Liver (tissue), 9 donors: ENCODE data around the gene THOC1. TPM values are rescaled to one million over a fixed set of nuclear protein-coding genes. Genes with fewer than 3 reads are reported as not detected.

ENCODE experiments used
- DNase-seq: peaks from one replicate; pipeline ENCODE4 v3.0.0-alpha.2; 2017; ENCODE audit warnings: low spot score
- H3K27ac ChIP-seq, 2 donors: one replicate each; pipeline ENCODE4 v1.7.0; 2013; ENCODE audit warnings: inconsistent platforms in 2 of 2, low read length in 2 of 2, control low read depth in 1 of 2, low read depth in 1 of 2, mild to moderate bottlenecking in 1 of 2
- H3K27me3 ChIP-seq, 4 donors: one replicate each; pipeline versions ENCODE4 v1.6.1 to v1.7.0; 2013; ENCODE audit warnings: low read length in 3 of 4, inconsistent platforms in 1 of 4, mild to moderate bottlenecking in 1 of 4, moderate library complexity in 1 of 4; ENCODE audit not compliant: control insufficient read depth in 4 of 4, insufficient read depth in 4 of 4
- H3K36me3 ChIP-seq, 4 donors: one replicate each; pipeline versions ENCODE4 v1.6.1 to v1.7.0; 2013; ENCODE audit warnings: low read length in 3 of 4, mild to moderate bottlenecking in 3 of 4, low read depth in 1 of 4, moderate library complexity in 1 of 4; ENCODE audit not compliant: control insufficient read depth in 4 of 4, insufficient read depth in 3 of 4
- H3K4me1 ChIP-seq, 4 donors: one replicate each; pipeline versions ENCODE4 v1.6.1 to v1.7.0; 2013; ENCODE audit warnings: low read length in 3 of 4, mild to moderate bottlenecking in 3 of 4, moderate library complexity in 1 of 4; ENCODE audit not compliant: control insufficient read depth in 4 of 4, insufficient read depth in 4 of 4
- H3K4me3 ChIP-seq, 3 donors: one replicate each; pipeline versions ENCODE4 v1.6.1 to v1.7.0; 2013; ENCODE audit warnings: low read length in 3 of 3, control low read depth in 1 of 3, low read depth in 1 of 3, mild to moderate bottlenecking in 1 of 3
- H3K9ac ChIP-seq, 2 donors: one replicate each; pipeline ENCODE4 v1.7.0; 2013; ENCODE audit warnings: low read length in 2 of 2, mild to moderate bottlenecking in 2 of 2, moderate library complexity in 2 of 2, control low read depth in 1 of 2, low read depth in 1 of 2
- H3K9me3 ChIP-seq, 4 donors: one replicate each; pipeline versions ENCODE4 v1.6.1 to v1.7.0; 2013; ENCODE audit warnings: low read length in 3 of 4; ENCODE audit not compliant: control insufficient read depth in 4 of 4
- FOXA1 ChIP-seq: IDR thresholded peaks from 2 replicates; pipeline ENCODE4 v1.6.1; 2016; ENCODE audit warnings: antibody characterized with exemption
- GABPA ChIP-seq, 2 donors: IDR thresholded peaks in 1 of 2; conservative IDR thresholded peaks in 1 of 2; 2 replicates each; pipeline ENCODE4 v1.6.1; 2016; ENCODE audit warnings: antibody characterized with exemption in 2 of 2, mild to moderate bottlenecking in 1 of 2, moderate library complexity in 1 of 2
- HNF4A ChIP-seq, 2 donors: conservative IDR thresholded peaks; 2 replicates each; pipeline ENCODE4 v1.6.1; 2016; ENCODE audit warnings: antibody characterized with exemption in 2 of 2, mild to moderate bottlenecking in 2 of 2
- HNF4G ChIP-seq: IDR thresholded peaks from 2 replicates; pipeline ENCODE4 v1.6.1; 2016; ENCODE audit warnings: antibody characterized with exemption
- JUND ChIP-seq, 2 donors: IDR thresholded peaks; 2 replicates each; pipeline ENCODE4 v1.6.1; 2016; ENCODE audit warnings: antibody characterized with exemption in 2 of 2
- NR2F2 ChIP-seq: IDR thresholded peaks from 2 replicates; pipeline ENCODE4 v1.6.1; 2016; ENCODE audit warnings: antibody characterized with exemption
- RAD21 ChIP-seq, 2 donors: IDR thresholded peaks; 2 replicates each; pipeline ENCODE4 v1.6.1; 2016; ENCODE audit warnings: antibody characterized with exemption in 2 of 2, mild to moderate bottlenecking in 2 of 2
- RXRA ChIP-seq, 2 donors: IDR thresholded peaks; 2 replicates each; pipeline ENCODE4 v1.6.1; 2017 to 2018; ENCODE audit warnings: antibody characterized with exemption in 2 of 2, mild to moderate bottlenecking in 1 of 2
- SP1 ChIP-seq: IDR thresholded peaks from 2 replicates; pipeline ENCODE4 v1.6.1; 2018; ENCODE audit warnings: antibody characterized with exemption, mild to moderate bottlenecking
- TAF1 ChIP-seq: conservative IDR thresholded peaks from 2 replicates; pipeline ENCODE4 v1.6.1; 2016; ENCODE audit warnings: antibody characterized with exemption, mild to moderate bottlenecking
- YY1 ChIP-seq: IDR thresholded peaks from 2 replicates; pipeline ENCODE4 v1.6.1; 2016; ENCODE audit warnings: antibody characterized with exemption, mild to moderate bottlenecking
- WGBS: extraction: QIAGEN DNeasy Blood & Tissue Kit; methylation state at CpG from one replicate; pipeline ENCODE4 v1.1.7; 2013; 5-methylcytosine and 5-hydroxymethylcytosine counted together
- polyA plus RNA-seq, 2 donors: library from polyadenylated mRNA; stranded (reverse) in 1 of 2; unstranded in 1 of 2; fragments of 200-250 nt in 1 of 2; fragments of >200 nt in 1 of 2; fragmentation: Nextera tagmentation in 1 of 2; extraction: Ambion mirVana in 1 of 2; gene quantifications; one replicate each; pipeline versions ENCODE4 v1.2.1 to v1.2.3, GENCODE V29; 2013 to 2015
- total RNA-seq, 2 donors: library from RNA; depleted of rRNA; stranded (reverse); fragments of >200 nt; gene quantifications; one replicate each; pipeline ENCODE4 v1.2.3, GENCODE V29; 2014
- TF ChIP-seq, protein P1 (sequence below): IDR thresholded peaks from 2 replicates; pipeline ENCODE4 v1.6.1; 2016; ENCODE audit warnings: antibody characterized with exemption
- TF ChIP-seq, protein P2 (sequence below): fragments of 150-350 bp; IDR thresholded peaks from 2 replicates; pipeline ENCODE4 v1.5.1; 2017; ENCODE audit warnings: improper control_type of control experiment, low read depth, low read length; ENCODE audit not compliant: missing input control
- TF ChIP-seq, protein P3 (sequence below): IDR thresholded peaks from 2 replicates; pipeline ENCODE4 v1.6.1; 2016; ENCODE audit warnings: antibody characterized with exemption
- TF ChIP-seq, protein P4 (sequence below): IDR thresholded peaks from 2 replicates; pipeline ENCODE4 v1.6.1; 2016; ENCODE audit warnings: antibody characterized with exemption, mild to moderate bottlenecking
- donor health status: healthy.
- donor health status: healthy.
- donor health status: healthy.
- donor health status: healthy.
- donor health status: healthy.

The THOC1 gene
- total and polyA plus RNA-seq, 4 donors: 5.2 to 30.5 (median 22.0) TPM

DNA sequence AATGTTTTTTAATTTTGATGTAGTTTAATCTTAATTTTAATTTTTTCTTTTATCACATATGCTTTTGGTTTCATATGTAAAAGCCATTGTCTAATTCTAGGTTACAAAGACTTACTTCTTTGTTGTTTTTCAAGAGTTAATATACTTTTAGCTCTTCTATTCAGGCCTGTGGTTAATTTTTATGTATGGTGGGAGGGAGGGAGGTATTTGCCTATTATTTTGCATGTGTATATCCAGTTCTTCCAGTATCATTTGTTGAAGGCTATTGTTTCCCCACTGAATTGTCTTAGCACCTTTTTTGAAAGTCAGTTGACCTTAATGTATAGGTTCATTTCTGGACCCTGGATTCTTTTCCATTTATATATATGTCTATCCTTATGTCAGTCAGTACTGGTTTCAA, 86.1 kb downstream of the THOC1 start:
- H3K9me3 ChIP-seq: no peaks in the 10 kb centered on the region
- peaks cover 0 to 2% (median 0%) of the 10 kb centered on the region in 4 donors for H3K4me1 ChIP-seq
- no peak overlapping the region for H3K27ac ChIP-seq
- no peak for DNase-seq
- no peak for TF ChIP-seq RAD21 (IDR thresholded peaks at IDR 0.05)
- TF ChIP-seq, protein P1, sequence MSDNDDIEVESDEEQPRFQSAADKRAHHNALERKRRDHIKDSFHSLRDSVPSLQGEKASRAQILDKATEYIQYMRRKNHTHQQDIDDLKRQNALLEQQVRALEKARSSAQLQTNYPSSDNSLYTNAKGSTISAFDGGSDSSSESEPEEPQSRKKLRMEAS: no peak
- peaks cover 0 to 23% (median 11%) of the 10 kb centered on the region in 4 donors for H3K36me3 ChIP-seq
- no peak overlapping the region for H3K9ac ChIP-seq
- H3K27me3 ChIP-seq: no peaks in the 10 kb centered on the region
- no peak overlapping the region for H3K4me3 ChIP-seq

DNA sequence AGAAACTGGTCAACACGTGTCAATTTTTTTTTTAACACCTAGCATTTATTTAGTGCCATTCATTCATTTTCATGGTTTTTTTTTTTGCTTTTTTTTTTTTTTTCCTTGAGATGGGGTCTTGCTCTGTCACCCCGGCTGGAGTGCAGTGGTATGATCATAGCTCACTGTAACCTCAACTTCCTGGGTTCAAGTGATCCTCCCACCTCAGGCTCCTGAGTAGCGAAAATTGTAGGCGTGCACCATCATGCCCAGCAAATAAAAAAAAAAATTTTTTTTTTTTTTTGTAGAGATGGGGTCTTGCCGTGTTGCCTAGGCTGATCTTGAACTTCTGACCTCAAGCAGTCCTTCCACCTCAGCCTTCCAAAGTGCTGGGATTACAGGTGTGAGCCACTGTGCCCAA, 88.3 kb downstream of the THOC1 start:
- H3K36me3 ChIP-seq: peaks cover 0 to 19% (median 10%) of the 10 kb centered on the region in 4 donors
- WGBS: 91% methylated on average over 5 of the region's 5 CpGs
- TF ChIP-seq JUND (IDR thresholded peaks at IDR 0.05) (no peak), GABPA (IDR thresholded peaks at IDR 0.05 in 1 of 2, conservative IDR thresholded peaks at IDR 0.05 in 1 of 2) (no peak), FOXA1 (no peak), HNF4G (no peak), HNF4A (conservative IDR thresholded peaks at IDR 0.05) (no peak), YY1 (no peak), SP1 (no peak), RXRA (IDR thresholded peaks at IDR 0.05) (no peak), NR2F2 (no peak), TAF1 (no peak)
- TF ChIP-seq, protein P2, sequence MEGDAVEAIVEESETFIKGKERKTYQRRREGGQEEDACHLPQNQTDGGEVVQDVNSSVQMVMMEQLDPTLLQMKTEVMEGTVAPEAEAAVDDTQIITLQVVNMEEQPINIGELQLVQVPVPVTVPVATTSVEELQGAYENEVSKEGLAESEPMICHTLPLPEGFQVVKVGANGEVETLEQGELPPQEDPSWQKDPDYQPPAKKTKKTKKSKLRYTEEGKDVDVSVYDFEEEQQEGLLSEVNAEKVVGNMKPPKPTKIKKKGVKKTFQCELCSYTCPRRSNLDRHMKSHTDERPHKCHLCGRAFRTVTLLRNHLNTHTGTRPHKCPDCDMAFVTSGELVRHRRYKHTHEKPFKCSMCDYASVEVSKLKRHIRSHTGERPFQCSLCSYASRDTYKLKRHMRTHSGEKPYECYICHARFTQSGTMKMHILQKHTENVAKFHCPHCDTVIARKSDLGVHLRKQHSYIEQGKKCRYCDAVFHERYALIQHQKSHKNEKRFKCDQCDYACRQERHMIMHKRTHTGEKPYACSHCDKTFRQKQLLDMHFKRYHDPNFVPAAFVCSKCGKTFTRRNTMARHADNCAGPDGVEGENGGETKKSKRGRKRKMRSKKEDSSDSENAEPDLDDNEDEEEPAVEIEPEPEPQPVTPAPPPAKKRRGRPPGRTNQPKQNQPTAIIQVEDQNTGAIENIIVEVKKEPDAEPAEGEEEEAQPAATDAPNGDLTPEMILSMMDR: no peak
- TF ChIP-seq, protein P3, sequence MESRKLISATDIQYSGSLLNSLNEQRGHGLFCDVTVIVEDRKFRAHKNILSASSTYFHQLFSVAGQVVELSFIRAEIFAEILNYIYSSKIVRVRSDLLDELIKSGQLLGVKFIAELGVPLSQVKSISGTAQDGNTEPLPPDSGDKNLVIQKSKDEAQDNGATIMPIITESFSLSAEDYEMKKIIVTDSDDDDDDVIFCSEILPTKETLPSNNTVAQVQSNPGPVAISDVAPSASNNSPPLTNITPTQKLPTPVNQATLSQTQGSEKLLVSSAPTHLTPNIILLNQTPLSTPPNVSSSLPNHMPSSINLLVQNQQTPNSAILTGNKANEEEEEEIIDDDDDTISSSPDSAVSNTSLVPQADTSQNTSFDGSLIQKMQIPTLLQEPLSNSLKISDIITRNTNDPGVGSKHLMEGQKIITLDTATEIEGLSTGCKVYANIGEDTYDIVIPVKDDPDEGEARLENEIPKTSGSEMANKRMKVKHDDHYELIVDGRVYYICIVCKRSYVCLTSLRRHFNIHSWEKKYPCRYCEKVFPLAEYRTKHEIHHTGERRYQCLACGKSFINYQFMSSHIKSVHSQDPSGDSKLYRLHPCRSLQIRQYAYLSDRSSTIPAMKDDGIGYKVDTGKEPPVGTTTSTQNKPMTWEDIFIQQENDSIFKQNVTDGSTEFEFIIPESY: no peak
- TF ChIP-seq, protein P4, sequence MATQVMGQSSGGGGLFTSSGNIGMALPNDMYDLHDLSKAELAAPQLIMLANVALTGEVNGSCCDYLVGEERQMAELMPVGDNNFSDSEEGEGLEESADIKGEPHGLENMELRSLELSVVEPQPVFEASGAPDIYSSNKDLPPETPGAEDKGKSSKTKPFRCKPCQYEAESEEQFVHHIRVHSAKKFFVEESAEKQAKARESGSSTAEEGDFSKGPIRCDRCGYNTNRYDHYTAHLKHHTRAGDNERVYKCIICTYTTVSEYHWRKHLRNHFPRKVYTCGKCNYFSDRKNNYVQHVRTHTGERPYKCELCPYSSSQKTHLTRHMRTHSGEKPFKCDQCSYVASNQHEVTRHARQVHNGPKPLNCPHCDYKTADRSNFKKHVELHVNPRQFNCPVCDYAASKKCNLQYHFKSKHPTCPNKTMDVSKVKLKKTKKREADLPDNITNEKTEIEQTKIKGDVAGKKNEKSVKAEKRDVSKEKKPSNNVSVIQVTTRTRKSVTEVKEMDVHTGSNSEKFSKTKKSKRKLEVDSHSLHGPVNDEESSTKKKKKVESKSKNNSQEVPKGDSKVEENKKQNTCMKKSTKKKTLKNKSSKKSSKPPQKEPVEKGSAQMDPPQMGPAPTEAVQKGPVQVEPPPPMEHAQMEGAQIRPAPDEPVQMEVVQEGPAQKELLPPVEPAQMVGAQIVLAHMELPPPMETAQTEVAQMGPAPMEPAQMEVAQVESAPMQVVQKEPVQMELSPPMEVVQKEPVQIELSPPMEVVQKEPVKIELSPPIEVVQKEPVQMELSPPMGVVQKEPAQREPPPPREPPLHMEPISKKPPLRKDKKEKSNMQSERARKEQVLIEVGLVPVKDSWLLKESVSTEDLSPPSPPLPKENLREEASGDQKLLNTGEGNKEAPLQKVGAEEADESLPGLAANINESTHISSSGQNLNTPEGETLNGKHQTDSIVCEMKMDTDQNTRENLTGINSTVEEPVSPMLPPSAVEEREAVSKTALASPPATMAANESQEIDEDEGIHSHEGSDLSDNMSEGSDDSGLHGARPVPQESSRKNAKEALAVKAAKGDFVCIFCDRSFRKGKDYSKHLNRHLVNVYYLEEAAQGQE: no peak
- TF ChIP-seq, protein P1: no peak

More for the DNA sequence above, 88.3 kb downstream of the THOC1 start:
- H3K4me1 ChIP-seq: peaks cover 0 to 2% (median 0%) of the 10 kb centered on the region in 4 donors
- H3K27ac ChIP-seq: no peak overlapping the region
- H3K4me3 ChIP-seq: no peak overlapping the region
- DNase-seq: no peak
- H3K9me3 ChIP-seq: no peaks in the 10 kb centered on the region
- H3K9ac ChIP-seq: no peak overlapping the region
- H3K27me3 ChIP-seq: no peaks in the 10 kb centered on the region
